HepG2 (cell line): ENCODE results near the gene C11orf42. TPM values are rescaled to one million over a fixed set of nuclear protein-coding genes. Genes with fewer than 3 reads are reported as not detected.

Source experiments
- KLF12 ChIP-seq: sonication (generic); formaldehyde crosslinking; IDR thresholded peaks from 2 replicates; pipeline ENCODE4 v1.4.0; 2020; ENCODE audit warnings: missing genetic modification reagents, borderline replicate concordance
- KLF6 ChIP-seq: IDR thresholded peaks from 2 replicates; pipeline ENCODE4 v1.8.0; 2016; ENCODE audit warnings: missing biosample characterization, missing genetic modification reagents
- KMT2A ChIP-seq: sonication (generic); formaldehyde crosslinking; IDR thresholded peaks from 2 replicates; pipeline ENCODE4 v1.4.0; 2020; ENCODE audit warnings: missing genetic modification reagents
- MTA3 ChIP-seq: sonication (generic); formaldehyde crosslinking; IDR thresholded peaks from 2 replicates; pipeline ENCODE4 v1.4.0; 2020; ENCODE audit warnings: missing genetic modification reagents
- MXD1 ChIP-seq: sonication (generic); formaldehyde crosslinking; IDR thresholded peaks from 2 replicates; pipeline ENCODE4 v1.4.0; 2020; ENCODE audit warnings: mild to moderate bottlenecking, missing genetic modification reagents
- NCOR1 ChIP-seq: fragments of 200-600 bp; sonication (generic); IDR thresholded peaks from 2 replicates; pipeline ENCODE4 v1.7.0; 2017; ENCODE audit warnings: antibody characterized with exemption, low read length, borderline replicate concordance
- NFE2L2 ChIP-seq: fragments of 150-350 bp; IDR thresholded peaks from 2 replicates; pipeline ENCODE4 v1.6.1; 2014; ENCODE audit warnings: low read length
- PCBP2 ChIP-seq: fragments of 200-400 bp; formaldehyde crosslinking; optimal IDR thresholded peaks from 2 replicates; pipeline ENCODE3; 2018; ENCODE audit warnings: low read length, low read depth; ENCODE audit not compliant: poor library complexity, severe bottlenecking
- POLR2A ChIP-seq, 2 experiments: IDR thresholded peaks; 2 replicates each; pipeline ENCODE4 v1.6.1; 2011; ENCODE audit warnings: low read depth in 2 of 2, low read length in 2 of 2, mild to moderate bottlenecking in 1 of 2, moderate library complexity in 1 of 2; ENCODE audit not compliant: insufficient read depth in 1 of 2
- RCOR2 ChIP-seq: IDR thresholded peaks from 2 replicates; pipeline ENCODE4 v1.6.1; 2016; ENCODE audit warnings: missing biosample characterization, missing genetic modification reagents
- SIX4 ChIP-seq: sonication (generic); formaldehyde crosslinking; IDR thresholded peaks from 2 replicates; pipeline ENCODE4 v1.4.0; 2020; ENCODE audit warnings: missing genetic modification reagents
- SNAPC2 ChIP-seq: sonication (generic); formaldehyde crosslinking; IDR thresholded peaks from 2 replicates; pipeline ENCODE4 v1.8.1; 2022; ENCODE audit warnings: mild to moderate bottlenecking, missing genetic modification reagents
- SRSF1 ChIP-seq: fragments of 200-400 bp; formaldehyde crosslinking; optimal IDR thresholded peaks from 2 replicates; pipeline ENCODE3; 2017; ENCODE audit warnings: mild to moderate bottlenecking, low read depth, low read length, moderate library complexity
- ZFP1 ChIP-seq: IDR thresholded peaks from 2 replicates; pipeline ENCODE4 v1.6.1; 2016
- ZNF260 ChIP-seq: sonication (generic); formaldehyde crosslinking; IDR thresholded peaks from 2 replicates; pipeline ENCODE4 v1.4.0; 2020; ENCODE audit warnings: missing genetic modification reagents, low read depth, mild to moderate bottlenecking, borderline replicate concordance
- ZNF441 ChIP-seq: sonication (generic); formaldehyde crosslinking; IDR thresholded peaks from 2 replicates; pipeline ENCODE4 v1.7.0; 2021; ENCODE audit warnings: missing genetic modification reagents, borderline replicate concordance
- ZNF512B ChIP-seq: sonication (generic); formaldehyde crosslinking; IDR thresholded peaks from 2 replicates; pipeline ENCODE4 v1.5.1; 2020; ENCODE audit warnings: missing genetic modification reagents, mild to moderate bottlenecking, borderline replicate concordance
- ZNF556 ChIP-seq: sonication (generic); formaldehyde crosslinking; IDR thresholded peaks from 2 replicates; pipeline ENCODE4 v1.4.0; 2020; ENCODE audit warnings: mild to moderate bottlenecking, missing genetic modification reagents, borderline replicate concordance
- ZNF713 ChIP-seq: sonication (generic); formaldehyde crosslinking; IDR thresholded peaks from 2 replicates; pipeline ENCODE4 v1.4.0; 2020; ENCODE audit warnings: mild to moderate bottlenecking, missing genetic modification reagents
- ZNF747 ChIP-seq: sonication (generic); formaldehyde crosslinking; IDR thresholded peaks from 2 replicates; pipeline ENCODE4 v1.8.1; 2023; ENCODE audit warnings: missing genetic modification reagents, mild to moderate bottlenecking, borderline replicate concordance
- ZNF792 ChIP-seq: IDR thresholded peaks from 2 replicates; pipeline ENCODE4 v1.6.1; 2016
- polyA plus RNA-seq, 8 experiments: library from polyadenylated mRNA; depleted of rRNA in 3 of 8; stranded (reverse) in 7 of 8; unstranded in 1 of 8; fragments of >200 nt; fragmentation: Illumina TruSeq in 4 of 8; extraction: Trizol in 4 of 8; gene quantifications; 2 replicates each; pipeline versions ENCODE4 v1.2.1 to v1.2.3, GENCODE V29; 2011 to 2016; ENCODE audit warnings: low read depth in 4 of 8, missing spikeins in 1 of 8, mixed read lengths in 1 of 8; ENCODE audit not compliant: insufficient read depth in 1 of 8
- total RNA-seq, 5 experiments: library from RNA; depleted of rRNA; stranded (reverse); fragments of >200 nt; fragmentation: Illumina TruSeq; extraction: Trizol; gene quantifications; 2 replicates each; pipeline ENCODE4 v1.2.3, GENCODE V29; 2016; ENCODE audit warnings: low read depth in 1 of 5
- TF ChIP-seq, protein P1 (sequence below): conservative IDR thresholded peaks from 2 replicates; pipeline ENCODE4 v1.6.1; 2018; ENCODE audit warnings: missing genetic modification reagents
- TF ChIP-seq, protein P2 (sequence below): sonication (generic); formaldehyde crosslinking; IDR thresholded peaks from 2 replicates; pipeline ENCODE4 v1.4.0; 2020; ENCODE audit warnings: missing genetic modification reagents
- TF ChIP-seq, protein P3 (sequence below): sonication (generic); formaldehyde crosslinking; IDR thresholded peaks from 2 replicates; pipeline ENCODE4 v1.5.0; 2020; ENCODE audit warnings: mild to moderate bottlenecking, low read depth, missing genetic modification reagents, borderline replicate concordance
- TF ChIP-seq, protein P4 (sequence below): sonication (generic); formaldehyde crosslinking; IDR thresholded peaks from 2 replicates; pipeline ENCODE4 v1.5.0; 2020; ENCODE audit warnings: mild to moderate bottlenecking, missing genetic modification reagents

Gene C11orf42
- total and polyA plus RNA-seq, 2 of the 13 experiments (the other 11 are each of a cell fraction or from before 2014, with no cell fraction given), result not detected

GRCh38 chr11:6229911-6230310 lies 24.6 kb downstream of the C11orf42 start (continued):
- TF ChIP-seq ZNF512B (no peak), ZNF747 (CRISPR knock-in tag) (no peak), ZNF441 (no peak), RCOR2 (CRISPR knock-in tag) (no peak), KMT2A (no peak), MXD1 (CRISPR knock-in tag) (no peak), ZNF792 (CRISPR knock-in tag) (no peak), NCOR1 (0 out of 2 replicates have a peak, but pooled peaks have one; percentile 26), ZNF713 (CRISPR knock-in tag) (no peak), KLF6 (CRISPR knock-in tag) (no peak), ZNF556 (CRISPR knock-in tag) (no peak), SNAPC2 (CRISPR knock-in tag) (no peak), MTA3 (CRISPR knock-in tag) (no peak), ZFP1 (CRISPR knock-in tag) (no peak), ZNF260 (CRISPR knock-in tag) (no peak), KLF12 (CRISPR knock-in tag) (0 out of 2 replicates have a peak, but pooled peaks have one; percentile 32), POLR2A (IDR thresholded peaks at IDR 0.05; ENCODE audit: insufficient read depth in 1 of 2, low read depth in 2 of 2, low read length in 2 of 2) (no peak), SIX4 (CRISPR knock-in tag) (no peak), NFE2L2 (no peak), SRSF1 (no peak), PCBP2 (no peak)
- TF ChIP-seq, protein P1, sequence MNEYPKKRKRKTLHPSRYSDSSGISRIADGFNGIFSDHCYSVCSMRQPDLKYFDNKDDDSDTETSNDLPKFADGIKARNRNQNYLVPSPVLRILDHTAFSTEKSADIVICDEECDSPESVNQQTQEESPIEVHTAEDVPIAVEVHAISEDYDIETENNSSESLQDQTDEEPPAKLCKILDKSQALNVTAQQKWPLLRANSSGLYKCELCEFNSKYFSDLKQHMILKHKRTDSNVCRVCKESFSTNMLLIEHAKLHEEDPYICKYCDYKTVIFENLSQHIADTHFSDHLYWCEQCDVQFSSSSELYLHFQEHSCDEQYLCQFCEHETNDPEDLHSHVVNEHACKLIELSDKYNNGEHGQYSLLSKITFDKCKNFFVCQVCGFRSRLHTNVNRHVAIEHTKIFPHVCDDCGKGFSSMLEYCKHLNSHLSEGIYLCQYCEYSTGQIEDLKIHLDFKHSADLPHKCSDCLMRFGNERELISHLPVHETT (CRISPR knock-in tag), result no peak
- TF ChIP-seq, protein P2, sequence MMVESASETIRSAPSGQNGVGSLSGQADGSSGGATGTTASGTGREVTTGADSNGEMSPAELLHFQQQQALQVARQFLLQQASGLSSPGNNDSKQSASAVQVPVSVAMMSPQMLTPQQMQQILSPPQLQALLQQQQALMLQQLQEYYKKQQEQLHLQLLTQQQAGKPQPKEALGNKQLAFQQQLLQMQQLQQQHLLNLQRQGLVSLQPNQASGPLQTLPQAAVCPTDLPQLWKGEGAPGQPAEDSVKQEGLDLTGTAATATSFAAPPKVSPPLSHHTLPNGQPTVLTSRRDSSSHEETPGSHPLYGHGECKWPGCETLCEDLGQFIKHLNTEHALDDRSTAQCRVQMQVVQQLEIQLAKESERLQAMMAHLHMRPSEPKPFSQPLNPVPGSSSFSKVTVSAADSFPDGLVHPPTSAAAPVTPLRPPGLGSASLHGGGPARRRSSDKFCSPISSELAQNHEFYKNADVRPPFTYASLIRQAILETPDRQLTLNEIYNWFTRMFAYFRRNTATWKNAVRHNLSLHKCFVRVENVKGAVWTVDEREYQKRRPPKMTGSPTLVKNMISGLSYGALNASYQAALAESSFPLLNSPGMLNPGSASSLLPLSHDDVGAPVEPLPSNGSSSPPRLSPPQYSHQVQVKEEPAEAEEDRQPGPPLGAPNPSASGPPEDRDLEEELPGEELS (CRISPR knock-in tag), result no peak
- TF ChIP-seq, protein P3, sequence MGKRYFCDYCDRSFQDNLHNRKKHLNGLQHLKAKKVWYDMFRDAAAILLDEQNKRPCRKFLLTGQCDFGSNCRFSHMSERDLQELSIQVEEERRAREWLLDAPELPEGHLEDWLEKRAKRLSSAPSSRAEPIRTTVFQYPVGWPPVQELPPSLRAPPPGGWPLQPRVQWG (CRISPR knock-in tag), result no peak
- TF ChIP-seq, protein P4, sequence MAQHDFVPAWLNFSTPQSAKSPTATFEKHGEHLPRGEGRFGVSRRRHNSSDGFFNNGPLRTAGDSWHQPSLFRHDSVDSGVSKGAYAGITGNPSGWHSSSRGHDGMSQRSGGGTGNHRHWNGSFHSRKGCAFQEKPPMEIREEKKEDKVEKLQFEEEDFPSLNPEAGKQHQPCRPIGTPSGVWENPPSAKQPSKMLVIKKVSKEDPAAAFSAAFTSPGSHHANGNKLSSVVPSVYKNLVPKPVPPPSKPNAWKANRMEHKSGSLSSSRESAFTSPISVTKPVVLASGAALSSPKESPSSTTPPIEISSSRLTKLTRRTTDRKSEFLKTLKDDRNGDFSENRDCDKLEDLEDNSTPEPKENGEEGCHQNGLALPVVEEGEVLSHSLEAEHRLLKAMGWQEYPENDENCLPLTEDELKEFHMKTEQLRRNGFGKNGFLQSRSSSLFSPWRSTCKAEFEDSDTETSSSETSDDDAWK (CRISPR knock-in tag), result no peak
